ENCODE results near the gene SH3BGR.

SH3BGR gene

GRCh38 chr21:39555911-39556590 is 104.3 kb downstream of the SH3BGR start:
- no peak for DNase-seq

- DNase-seq, result no peak
Observed at GRCh38 chr21:39559511-39559910, 107.7 kb downstream of the SH3BGR start.

GRCh38 chr21:39561140-39561539 is 109.4 kb downstream of the SH3BGR start:
- no peak for DNase-seq

GRCh38 chr21:39562791-39563770 is 111.3 kb downstream of the SH3BGR start:
- no peak for DNase-seq

GRCh38 chr21:39564200-39564599 is 112.4 kb downstream of the SH3BGR start:
- no peak for DNase-seq
